ENCODE data around the gene NFU1. TPM values are rescaled to one million over a fixed set of nuclear protein-coding genes. Genes with fewer than 3 reads are reported as not detected.

Gene NFU1
- polyA plus RNA-seq, 1 of the 3 experiments (the other 2 are of a cell fraction) = 23.5 TPM

DNA sequence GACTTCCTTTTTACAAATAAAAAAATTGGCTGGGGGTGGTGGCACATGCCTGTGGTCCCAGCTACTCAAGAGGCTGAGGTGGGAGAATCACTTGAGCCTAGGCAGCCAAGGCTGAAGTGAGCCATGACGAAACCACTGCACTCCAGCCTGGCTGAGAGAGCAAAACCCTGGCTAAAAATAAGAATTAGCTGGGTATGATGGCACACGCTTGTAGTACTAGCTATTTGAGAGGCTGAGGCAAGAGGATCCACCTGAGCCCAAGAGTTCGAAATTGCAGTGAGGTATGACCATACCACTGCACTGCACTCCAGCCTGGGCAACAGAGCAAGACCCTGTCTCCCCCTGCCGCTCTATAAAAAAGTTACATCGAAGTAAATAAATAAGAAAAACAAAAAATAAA, 83.9 kb downstream of the NFU1 start:
- H3K36me3 ChIP-seq (replicated peaks in 1 of 2; ENCODE audit: control insufficient read depth in 1 of 2, insufficient read depth in 2 of 2, low read length in 1 of 2) = peaks cover 58 to 79% of the 10 kb centered on the region in 2 experiments
- CTCF ChIA-PET = interaction anchor here (1.2 to 1.3 kb wide), 2 partner anchors 428 to 463 kb away, joined by 3 read pairs; no protein-coding TSS in a partner anchor
- TF ChIP-seq TAF1 (IDR thresholded peaks at IDR 0.05; ENCODE audit: borderline replicate concordance, low read depth, low read length) = no peak
- TF ChIP-seq FOXM1 (IDR thresholded peaks at IDR 0.05; ENCODE audit: low read depth) = no peak
- TF ChIP-seq SIN3A (IDR thresholded peaks at IDR 0.05; ENCODE audit: borderline replicate concordance, low read depth, low read length) = no peak
- no peak for TF ChIP-seq MEF2A (IDR thresholded peaks at IDR 0.05; ENCODE audit: borderline replicate concordance, low read depth)
- no peak for TF ChIP-seq RAD21 (IDR thresholded peaks at IDR 0.05; ENCODE audit: low read length)
- no peak for TF ChIP-seq CHD2 (IDR thresholded peaks at IDR 0.05; ENCODE audit: low read length, partially characterized antibody)
- H3K9me2 ChIP-seq = no peaks in the 10 kb centered on the region
- H3K4me1 ChIP-seq (ENCODE audit: control insufficient read depth in 1 of 2, insufficient read depth in 2 of 2, low read depth in 1 of 2, low read length in 1 of 2) = no peaks in the 10 kb centered on the region
- no peak overlapping the region for H2AFZ ChIP-seq (ENCODE audit: low read depth)
- no peaks in the 10 kb centered on the region for H4K20me1 ChIP-seq (ENCODE audit: insufficient read depth)
- no peak overlapping the region for H3K4me3 ChIP-seq (ENCODE audit: low read depth in 2 of 2, low read length in 1 of 2)
- no peaks in the 10 kb centered on the region; the same call in 1 of the 2 replicates for H3K79me2 ChIP-seq (ENCODE audit: insufficient read depth)
- H3K4me2 ChIP-seq = no peak overlapping the region
- H3K27ac ChIP-seq (ENCODE audit: low read depth in 2 of 2, low read length in 1 of 2) = no peak overlapping the region
- 98% methylated on average over 5 of the region's 5 CpGs for WGBS (ENCODE audit: low lambda C conversion rate)
- POLR2A ChIA-PET = no interaction called here
- H3F3A ChIP-seq (replicated peaks; ENCODE audit: insufficient read depth) = peaks cover 11% of the 10 kb centered on the region
- H3K27me3 ChIP-seq (ENCODE audit: insufficient read depth) = no peaks in the 10 kb centered on the region
- no peaks in the 10 kb centered on the region for H3K9me3 ChIP-seq
- H3K9ac ChIP-seq = no peak overlapping the region
- DNase-seq = no peak

- Histone ChIP-seq H3K79me2 (ENCODE audit: insufficient read depth) (peaks cover 4% of the 10 kb centered on the region; the same call in 1 of the 2 replicates), H3K4me3 (ENCODE audit: low read depth in 2 of 2, low read length in 1 of 2) (no peak overlapping the region), H3K9me3 (no peaks in the 10 kb centered on the region), H3K9ac (no peak overlapping the region), H3K27ac (ENCODE audit: low read depth in 2 of 2, low read length in 1 of 2) (no peak overlapping the region), H3K4me2 (no peak overlapping the region), H3K4me1 (ENCODE audit: control insufficient read depth in 1 of 2, insufficient read depth in 2 of 2, low read depth in 1 of 2, low read length in 1 of 2) (no peaks in the 10 kb centered on the region), H2AFZ (ENCODE audit: low read depth) (no peak overlapping the region), H3K27me3 (ENCODE audit: insufficient read depth) (no peaks in the 10 kb centered on the region), H4K20me1 (ENCODE audit: insufficient read depth) (no peaks in the 10 kb centered on the region), H3K36me3 (replicated peaks in 1 of 2; ENCODE audit: control insufficient read depth in 1 of 2, insufficient read depth in 2 of 2, low read length in 1 of 2) (peaks cover 49 to 89% of the 10 kb centered on the region in 2 experiments), H3F3A (replicated peaks; ENCODE audit: insufficient read depth) (peaks cover 14% of the 10 kb centered on the region), H3K9me2 (no peaks in the 10 kb centered on the region)
- no peak for DNase-seq
- ChIA-PET POLR2A (no interaction called here), CTCF (interaction anchor here (1.0 to 1.4 kb wide), 3 partner anchors 14 to 89 kb away, joined by 3 to 4 read pairs (median 4); partner anchors contain the start of gene NFU1)
- WGBS (ENCODE audit: low lambda C conversion rate) = 100% methylated on average over 1 of the region's 1 CpG
- TF ChIP-seq TCF12 (IDR thresholded peaks at IDR 0.05) (no peak), REST (IDR thresholded peaks at IDR 0.05; ENCODE audit: low read depth, low read length) (no peak), SMC3 (IDR thresholded peaks at IDR 0.05; ENCODE audit: low read depth, low read length) (no peak), GABPA (IDR thresholded peaks at IDR 0.05; ENCODE audit: low read depth) (no peak), EP300 (IDR thresholded peaks at IDR 0.05; ENCODE audit: borderline replicate concordance in 1 of 2, low read depth in 1 of 2, low read length in 1 of 2) (no peak), JUND (IDR thresholded peaks at IDR 0.05) (no peak), MEF2A (IDR thresholded peaks at IDR 0.05; ENCODE audit: borderline replicate concordance, low read depth) (no peak), CHD2 (IDR thresholded peaks at IDR 0.05; ENCODE audit: low read length, partially characterized antibody) (no peak), POLR2AphosphoS5 (IDR thresholded peaks at IDR 0.05; ENCODE audit: low read depth, low read length) (no peak)
- TF ChIP-seq, protein P1, sequence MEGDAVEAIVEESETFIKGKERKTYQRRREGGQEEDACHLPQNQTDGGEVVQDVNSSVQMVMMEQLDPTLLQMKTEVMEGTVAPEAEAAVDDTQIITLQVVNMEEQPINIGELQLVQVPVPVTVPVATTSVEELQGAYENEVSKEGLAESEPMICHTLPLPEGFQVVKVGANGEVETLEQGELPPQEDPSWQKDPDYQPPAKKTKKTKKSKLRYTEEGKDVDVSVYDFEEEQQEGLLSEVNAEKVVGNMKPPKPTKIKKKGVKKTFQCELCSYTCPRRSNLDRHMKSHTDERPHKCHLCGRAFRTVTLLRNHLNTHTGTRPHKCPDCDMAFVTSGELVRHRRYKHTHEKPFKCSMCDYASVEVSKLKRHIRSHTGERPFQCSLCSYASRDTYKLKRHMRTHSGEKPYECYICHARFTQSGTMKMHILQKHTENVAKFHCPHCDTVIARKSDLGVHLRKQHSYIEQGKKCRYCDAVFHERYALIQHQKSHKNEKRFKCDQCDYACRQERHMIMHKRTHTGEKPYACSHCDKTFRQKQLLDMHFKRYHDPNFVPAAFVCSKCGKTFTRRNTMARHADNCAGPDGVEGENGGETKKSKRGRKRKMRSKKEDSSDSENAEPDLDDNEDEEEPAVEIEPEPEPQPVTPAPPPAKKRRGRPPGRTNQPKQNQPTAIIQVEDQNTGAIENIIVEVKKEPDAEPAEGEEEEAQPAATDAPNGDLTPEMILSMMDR (IDR thresholded peaks at IDR 0.05) = no peak
These were observed 88.5 kb downstream of the NFU1 start for GRCh38 chr2:69348781-69349180.

Other genes starting within 250 kb of the NFU1 start
- gene GFPT1, start 50.2 kb downstream of the NFU1 start, polyA plus RNA-seq (2012; rRNA removed) = 6.0 and 6.8 TPM in 2 replicates
- 13.4 and 13.5 TPM in 2 replicates for gene AAK1, start 206.3 kb upstream of the NFU1 start, polyA plus RNA-seq (2012; rRNA removed)

Data from SK-N-SH (cell line).